Peyer's patch (tissue), 4 donors: Measurements from ENCODE around the gene DIS3L2. TPM values are rescaled to one million over a fixed set of nuclear protein-coding genes. Genes with fewer than 3 reads are reported as not detected.

ENCODE experiments used
- DNase-seq, 3 donors: peaks; one replicate each; pipeline ENCODE4 v3.0.0-alpha.2; 2017 to 2019
- H3K27ac ChIP-seq, 4 donors: fragments of 200-600 bp; sonication (generic); one replicate each; pipeline ENCODE4 v1.5.1; 2016 to 2019
- H3K27me3 ChIP-seq, 2 donors: fragments of 200-600 bp; sonication (generic); one replicate each; pipeline ENCODE4 v1.5.1; 2019
- H3K36me3 ChIP-seq, 3 donors: fragments of 200-600 bp; sonication (generic); one replicate each; pipeline ENCODE4 v1.5.1; 2016 to 2019
- H3K4me1 ChIP-seq, 4 donors: fragments of 200-600 bp; sonication (generic); one replicate each; pipeline ENCODE4 v1.5.1; 2016 to 2019
- H3K4me3 ChIP-seq, 4 donors: fragments of 200-600 bp; sonication (generic); 1 replicate in 3 of 4; 2 replicates in 1 of 4; pipeline ENCODE4 v1.5.1; 2016 to 2019; ENCODE audit warnings: mild to moderate bottlenecking in 1 of 4
- H3K9me3 ChIP-seq, 4 donors: fragments of 200-600 bp; sonication (generic); one replicate each; pipeline ENCODE4 v1.5.1; 2016 to 2019; ENCODE audit warnings: mild to moderate bottlenecking in 1 of 4
- CTCF ChIP-seq, 6 experiments: fragments of 450-650 bp in 4 of 6; fragments of 200-600 bp in 2 of 6; sonication (generic) in 1 of 6; IDR thresholded peaks; one replicate each; pipeline ENCODE4 v1.5.1; 2017 to 2019; ENCODE audit warnings: antibody characterized with exemption in 6 of 6, mild to moderate bottlenecking in 3 of 6, moderate library complexity in 1 of 6
- POLR2A ChIP-seq, 2 donors: fragments of 450-650 bp; IDR thresholded peaks; one replicate each; pipeline ENCODE4 v1.5.1; 2017; ENCODE audit warnings: antibody characterized with exemption in 2 of 2, mild to moderate bottlenecking in 2 of 2, moderate library complexity in 2 of 2
- total RNA-seq, 4 donors: library from RNA; depleted of rRNA; stranded (reverse); fragments of >200 nt; gene quantifications; one replicate each; pipeline ENCODE4 v1.1.0, GENCODE V29; 2016

DIS3L2 gene
- total RNA-seq, 4 donors from 2014 or later, result 26.4 to 147 (median 58.3) TPM

- H3K27me3 ChIP-seq, result no peaks in the 10 kb centered on the region
- no peak for DNase-seq
- H3K9me3 ChIP-seq, result no peaks in the 10 kb centered on the region
- H3K4me1 ChIP-seq, result no peaks in the 10 kb centered on the region
- no peak overlapping the region for H3K4me3 ChIP-seq
- no peaks in the 10 kb centered on the region for H3K36me3 ChIP-seq
- H3K27ac ChIP-seq, result no peak overlapping the region
- TF ChIP-seq CTCF (IDR thresholded peaks at IDR 0.05) (no peak), POLR2A (IDR thresholded peaks at IDR 0.05) (no peak)
Measured at GRCh38 chr2:231996797-231997540, 35.5 kb downstream of the DIS3L2 start.

- H3K36me3 ChIP-seq, result no peaks in the 10 kb centered on the region
- H3K4me1 ChIP-seq, result no peaks in the 10 kb centered on the region
- H3K4me3 ChIP-seq, result no peak overlapping the region
- H3K27ac ChIP-seq, result no peak overlapping the region
- TF ChIP-seq POLR2A (IDR thresholded peaks at IDR 0.05), result no peak
- TF ChIP-seq CTCF (IDR thresholded peaks at IDR 0.05), result no peak
- no peaks in the 10 kb centered on the region for H3K9me3 ChIP-seq
- H3K27me3 ChIP-seq, result no peaks in the 10 kb centered on the region
- no peak for DNase-seq
Measured at GRCh38 chr2:231998046-231998445, 36.5 kb downstream of the DIS3L2 start.

- TF ChIP-seq CTCF (IDR thresholded peaks at IDR 0.05) (no peak), POLR2A (IDR thresholded peaks at IDR 0.05) (no peak)
- no peak overlapping the region for H3K27ac ChIP-seq
- no peak for DNase-seq
- H3K27me3 ChIP-seq, result no peaks in the 10 kb centered on the region
- no peaks in the 10 kb centered on the region for H3K36me3 ChIP-seq
- no peaks in the 10 kb centered on the region for H3K9me3 ChIP-seq
- H3K4me1 ChIP-seq, result no peaks in the 10 kb centered on the region
- no peak overlapping the region for H3K4me3 ChIP-seq
Measured at GRCh38 chr2:232000439-232000838, 38.9 kb downstream of the DIS3L2 start.

- Histone ChIP-seq H3K27ac (no peak overlapping the region), H3K36me3 (no peaks in the 10 kb centered on the region), H3K4me3 (no peak overlapping the region), H3K9me3 (no peaks in the 10 kb centered on the region), H3K27me3 (no peaks in the 10 kb centered on the region), H3K4me1 (no peaks in the 10 kb centered on the region)
- DNase-seq, result no peak
- no peak for TF ChIP-seq POLR2A (IDR thresholded peaks at IDR 0.05)
Measured at GRCh38 chr2:232001073-232001472, 39.6 kb downstream of the DIS3L2 start.

- TF ChIP-seq POLR2A (IDR thresholded peaks at IDR 0.05), result no peak
- TF ChIP-seq CTCF (IDR thresholded peaks at IDR 0.05), result no peak
- H3K27me3 ChIP-seq, result no peaks in the 10 kb centered on the region
- no peaks in the 10 kb centered on the region for H3K4me1 ChIP-seq
- no peaks in the 10 kb centered on the region for H3K9me3 ChIP-seq
- H3K36me3 ChIP-seq, result no peaks in the 10 kb centered on the region
- H3K27ac ChIP-seq, result no peak overlapping the region
- DNase-seq, result no peak
- H3K4me3 ChIP-seq, result no peak overlapping the region
Measured at GRCh38 chr2:232006253-232006652, 44.7 kb downstream of the DIS3L2 start.

GRCh38 chr2:232008907-232009638, 47.6 kb downstream of the DIS3L2 start:
- no peak overlapping the region for H3K27ac ChIP-seq
- H3K9me3 ChIP-seq, result no peaks in the 10 kb centered on the region
- H3K27me3 ChIP-seq, result no peaks in the 10 kb centered on the region
- DNase-seq, result no peak
- no peak overlapping the region for H3K4me3 ChIP-seq
- H3K36me3 ChIP-seq, result no peaks in the 10 kb centered on the region
- TF ChIP-seq POLR2A (IDR thresholded peaks at IDR 0.05), result no peak
- no peak for TF ChIP-seq CTCF (IDR thresholded peaks at IDR 0.05)
- no peaks in the 10 kb centered on the region for H3K4me1 ChIP-seq
